Parathyroid adenoma (tissue), 2 donors: ENCODE results near the gene FAM117A.
"Not testable (repeated sequence)": the region's sequence is repeated elsewhere in the genome, so short reads cannot be mapped to it uniquely, and the experiment has no call there.

Experiments
- H2AFZ ChIP-seq: fragments of 300-600 bp; sonication (generic); one replicate; pipeline ENCODE4 v1.7.0; 2017; ENCODE audit warnings: antibody characterized with exemption, mild to moderate bottlenecking
- H3K27ac ChIP-seq: fragments of 300-600 bp; sonication (generic); one replicate; pipeline ENCODE4 v1.7.0; 2017
- H3K27me3 ChIP-seq: fragments of 300-600 bp; sonication (generic); one replicate; pipeline ENCODE4 v1.7.0; 2017; ENCODE audit warnings: low read length; ENCODE audit not compliant: control insufficient read depth, insufficient read depth
- H3K36me3 ChIP-seq: fragments of 300-600 bp; sonication (generic); one replicate; pipeline ENCODE4 v1.7.0; 2017; ENCODE audit warnings: low read length; ENCODE audit not compliant: control insufficient read depth, insufficient read depth
- H3K4me1 ChIP-seq: fragments of 300-600 bp; sonication (generic); one replicate; pipeline ENCODE4 v1.7.0; 2017; ENCODE audit warnings: control low read depth
- H3K4me2 ChIP-seq: fragments of 300-600 bp; sonication (generic); one replicate; pipeline ENCODE4 v1.7.0; 2017; ENCODE audit warnings: low read length
- H3K4me3 ChIP-seq: fragments of 300-600 bp; sonication (generic); one replicate; pipeline ENCODE4 v1.7.0; 2017; ENCODE audit warnings: low read depth, low read length
- H3K79me2 ChIP-seq: fragments of 300-600 bp; sonication (generic); one replicate; pipeline ENCODE4 v1.7.0; 2017; ENCODE audit warnings: control low read depth
- H3K9ac ChIP-seq: fragments of 300-600 bp; sonication (generic); one replicate; pipeline ENCODE4 v1.7.0; 2017; ENCODE audit warnings: mild to moderate bottlenecking
- H3K9me3 ChIP-seq: fragments of 300-600 bp; sonication (generic); one replicate; pipeline ENCODE4 v1.7.0; 2017; ENCODE audit warnings: low read length; ENCODE audit not compliant: control insufficient read depth
- TF ChIP-seq, protein P1 (sequence below): fragments of 300-600 bp; sonication (generic); IDR thresholded peaks from one replicate; pipeline ENCODE4 v1.7.0; 2017; ENCODE audit warnings: antibody characterized with exemption, mild to moderate bottlenecking
- donor health status: primary hyperparathyroidism.

FAM117A gene

DNA sequence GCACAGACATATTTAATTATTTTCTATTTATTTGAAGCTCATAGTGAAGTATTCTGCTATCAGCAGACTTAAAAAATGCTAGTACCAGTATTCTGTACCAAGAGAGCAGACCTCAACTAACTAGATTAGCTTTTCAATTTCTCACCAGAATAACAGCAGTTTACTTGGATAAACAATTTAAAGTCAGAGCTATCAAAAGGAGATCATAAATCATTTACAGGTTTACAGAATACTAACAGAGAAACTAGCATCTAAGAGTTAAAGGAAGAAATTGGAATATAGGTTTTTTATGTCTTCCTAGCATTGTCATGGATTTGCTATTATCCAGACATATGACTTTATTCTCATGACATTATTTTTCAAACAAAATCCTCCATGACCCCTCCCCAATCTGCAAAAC is 89.4 kb downstream of the FAM117A start:
- no peaks in the 10 kb centered on the region for H3K9me3 ChIP-seq
- H3K27ac ChIP-seq, result no peak overlapping the region
- no peaks in the 10 kb centered on the region for H3K27me3 ChIP-seq
- peaks cover 48% of the 10 kb centered on the region for H3K79me2 ChIP-seq
- peak overlapping the region; percentile 9 for H3K4me3 ChIP-seq
- no peaks in the 10 kb centered on the region for H3K36me3 ChIP-seq
- TF ChIP-seq, protein P1, sequence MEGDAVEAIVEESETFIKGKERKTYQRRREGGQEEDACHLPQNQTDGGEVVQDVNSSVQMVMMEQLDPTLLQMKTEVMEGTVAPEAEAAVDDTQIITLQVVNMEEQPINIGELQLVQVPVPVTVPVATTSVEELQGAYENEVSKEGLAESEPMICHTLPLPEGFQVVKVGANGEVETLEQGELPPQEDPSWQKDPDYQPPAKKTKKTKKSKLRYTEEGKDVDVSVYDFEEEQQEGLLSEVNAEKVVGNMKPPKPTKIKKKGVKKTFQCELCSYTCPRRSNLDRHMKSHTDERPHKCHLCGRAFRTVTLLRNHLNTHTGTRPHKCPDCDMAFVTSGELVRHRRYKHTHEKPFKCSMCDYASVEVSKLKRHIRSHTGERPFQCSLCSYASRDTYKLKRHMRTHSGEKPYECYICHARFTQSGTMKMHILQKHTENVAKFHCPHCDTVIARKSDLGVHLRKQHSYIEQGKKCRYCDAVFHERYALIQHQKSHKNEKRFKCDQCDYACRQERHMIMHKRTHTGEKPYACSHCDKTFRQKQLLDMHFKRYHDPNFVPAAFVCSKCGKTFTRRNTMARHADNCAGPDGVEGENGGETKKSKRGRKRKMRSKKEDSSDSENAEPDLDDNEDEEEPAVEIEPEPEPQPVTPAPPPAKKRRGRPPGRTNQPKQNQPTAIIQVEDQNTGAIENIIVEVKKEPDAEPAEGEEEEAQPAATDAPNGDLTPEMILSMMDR, result no peak
- H3K4me1 ChIP-seq, result peaks cover 13% of the 10 kb centered on the region
- H3K9ac ChIP-seq, result no peak overlapping the region
- peak overlapping the region; percentile 6 for H3K4me2 ChIP-seq
- H2AFZ ChIP-seq, result no peak overlapping the region

DNA sequence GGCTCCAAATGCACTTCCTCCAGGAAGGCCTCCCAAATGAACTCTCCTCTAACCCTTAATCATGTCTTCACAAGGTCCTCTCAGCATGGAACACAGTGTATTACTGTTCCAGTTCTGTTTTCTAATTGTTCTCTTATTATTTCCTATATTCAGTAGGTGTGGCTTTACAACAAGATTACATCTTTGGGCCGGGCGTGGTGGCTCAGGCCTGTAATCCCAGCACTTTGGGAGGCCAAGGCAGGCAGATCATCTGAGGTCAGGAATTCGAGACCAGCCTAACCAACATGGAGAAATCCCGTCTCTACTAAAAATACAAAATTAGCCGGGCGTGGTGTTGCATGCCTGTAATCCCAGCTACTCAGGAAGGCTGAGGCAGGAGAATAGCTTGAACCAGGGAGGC is 90.3 kb downstream of the FAM117A start:
- peaks cover 13% of the 10 kb centered on the region for H3K4me1 ChIP-seq
- not testable (repeated sequence) for H3K27me3 ChIP-seq

DNA sequence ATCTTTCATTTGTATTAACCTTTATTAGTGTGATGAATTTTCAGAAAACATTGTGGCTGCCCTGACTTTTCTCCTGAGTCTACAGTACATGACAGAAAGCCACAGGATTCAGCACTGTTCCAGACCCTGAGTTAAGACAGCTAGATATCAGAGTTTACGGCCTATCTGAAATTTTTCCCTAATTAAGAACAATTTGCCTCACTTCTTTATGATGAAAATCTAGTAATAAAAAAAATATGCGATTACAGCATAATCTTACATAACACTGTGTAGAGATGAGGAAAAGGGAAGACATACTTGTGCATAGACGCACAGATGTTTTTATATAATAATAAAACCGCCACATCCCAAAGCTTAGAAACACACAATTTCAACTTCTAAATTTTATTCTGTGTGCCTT is 93.3 kb downstream of the FAM117A start:
- H2AFZ ChIP-seq, result no peak overlapping the region
- peaks cover 49% of the 10 kb centered on the region for H3K79me2 ChIP-seq
- H3K4me1 ChIP-seq, result peaks cover 8% of the 10 kb centered on the region
- H3K27me3 ChIP-seq, result no peaks in the 10 kb centered on the region
- H3K4me3 ChIP-seq, result no peak overlapping the region
- TF ChIP-seq, protein P1, result no peak
- H3K36me3 ChIP-seq, result no peaks in the 10 kb centered on the region
- H3K27ac ChIP-seq, result no peak overlapping the region
- no peak overlapping the region for H3K9ac ChIP-seq
- H3K9me3 ChIP-seq, result no peaks in the 10 kb centered on the region
- no peak overlapping the region for H3K4me2 ChIP-seq

More for the DNA sequence above, 90.3 kb downstream of the FAM117A start:
- H3K79me2 ChIP-seq, result peaks cover 51% of the 10 kb centered on the region
- H3K9me3 ChIP-seq, H3K4me3 ChIP-seq, H3K36me3 ChIP-seq, H3K4me2 ChIP-seq, H3K9ac ChIP-seq, H3K27ac ChIP-seq, H2AFZ ChIP-seq: not testable (repeated sequence)

DNA sequence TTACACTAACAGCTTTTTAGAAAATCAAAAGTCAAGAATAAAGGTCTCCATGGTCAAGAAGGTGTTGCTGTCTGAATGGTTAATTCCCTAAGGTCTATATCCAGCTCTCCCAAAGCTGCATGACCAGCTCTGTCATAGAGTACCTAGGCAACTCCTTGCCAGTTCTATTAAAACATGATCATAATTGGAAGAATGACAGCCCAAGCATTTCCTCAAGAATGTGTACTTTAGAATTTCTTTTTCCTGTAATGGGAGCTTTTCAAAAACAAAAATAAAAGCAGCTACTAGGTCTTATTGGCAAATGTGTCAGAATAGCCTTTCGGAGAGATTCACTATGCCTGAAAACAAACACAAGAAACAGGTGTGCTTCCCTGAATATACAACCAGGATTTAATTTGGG is 93.9 kb downstream of the FAM117A start:
- Histone ChIP-seq H3K9me3 (no peaks in the 10 kb centered on the region), H3K4me3 (no peak overlapping the region), H3K4me2 (peak overlapping the region; percentile 22), H2AFZ (no peak overlapping the region), H3K27ac (no peak overlapping the region), H3K9ac (no peak overlapping the region), H3K79me2 (peaks cover 45% of the 10 kb centered on the region), H3K4me1 (peaks cover 4% of the 10 kb centered on the region), H3K27me3 (no peaks in the 10 kb centered on the region), H3K36me3 (no peaks in the 10 kb centered on the region)
- TF ChIP-seq, protein P1, result no peak

DNA sequence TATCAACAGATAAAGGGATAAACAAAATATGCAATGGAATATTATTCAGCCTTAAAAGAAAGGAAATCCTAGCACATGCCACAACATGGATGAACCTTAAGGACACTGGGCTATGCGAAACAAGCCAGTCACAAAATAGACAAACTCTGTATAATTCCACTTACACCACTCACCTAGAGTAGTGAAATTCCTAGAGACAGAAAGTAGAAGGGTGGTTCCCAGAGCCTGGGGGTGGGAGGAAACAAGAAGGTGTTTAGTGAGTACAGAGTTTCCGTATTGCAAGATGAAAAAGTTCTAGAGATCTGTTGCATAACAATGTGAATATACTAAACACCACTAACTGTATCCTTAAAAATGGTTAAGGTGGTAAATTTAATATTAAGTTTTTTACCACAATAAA is 96.1 kb downstream of the FAM117A start:
- Histone ChIP-seq H3K9me3 (no peaks in the 10 kb centered on the region), H3K4me3 (no peak overlapping the region), H3K36me3 (no peaks in the 10 kb centered on the region), H3K4me2 (no peak overlapping the region), H3K9ac (no peak overlapping the region), H3K27ac (no peak overlapping the region), H3K79me2 (peaks cover 44% of the 10 kb centered on the region), H3K4me1 (peaks cover 3% of the 10 kb centered on the region), H3K27me3 (no peaks in the 10 kb centered on the region), H2AFZ (no peak overlapping the region)
- TF ChIP-seq, protein P1, result no peak
